Measurements from ENCODE around the gene MAP3K2.
A peak's percentile ranks its signal among the peaks of the same experiment; 100 is the strongest.

The MAP3K2 gene

GRCh38 chr2:127405255-127405610 lies 17.5 kb upstream of the MAP3K2 start:
- no peak for DNase-seq

DNA sequence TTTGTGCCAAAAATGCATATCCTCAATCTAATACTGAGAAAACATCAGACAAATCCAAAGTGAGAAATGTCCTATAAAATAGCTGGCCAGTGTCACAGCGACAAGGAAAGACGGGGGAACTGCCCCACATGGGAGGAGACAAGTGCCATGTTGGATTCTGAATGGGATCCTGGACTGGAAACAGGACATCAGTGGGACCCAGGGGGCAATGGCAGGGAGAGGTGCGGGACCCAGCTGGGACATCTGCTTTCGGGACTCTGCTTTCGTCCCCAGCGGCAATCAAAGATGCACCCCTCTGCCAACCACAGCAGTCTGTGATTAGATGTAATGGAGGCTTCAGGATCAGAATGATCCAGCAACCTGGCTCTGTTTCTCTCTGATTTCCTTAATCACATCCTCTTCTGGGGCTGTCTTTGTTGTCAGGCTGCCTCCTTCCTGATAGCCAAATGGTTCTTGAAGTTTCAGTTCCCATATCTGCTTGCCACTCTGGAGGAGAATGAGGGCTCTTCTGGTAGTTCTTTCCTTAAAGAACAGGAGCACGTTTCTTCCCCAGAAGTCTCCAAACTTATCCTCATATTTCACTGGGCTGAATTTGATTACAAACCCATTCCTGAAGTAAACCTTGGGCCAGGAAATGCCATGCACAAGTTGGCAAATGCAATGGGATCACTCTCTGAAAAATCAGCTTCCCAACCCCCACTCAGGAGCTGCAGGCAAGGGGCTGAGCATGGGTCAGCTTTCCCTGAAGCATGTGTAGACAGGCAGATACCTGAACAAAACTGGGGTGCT lies 16.9 kb upstream of the MAP3K2 start:
- no peak for DNase-seq

DNA sequence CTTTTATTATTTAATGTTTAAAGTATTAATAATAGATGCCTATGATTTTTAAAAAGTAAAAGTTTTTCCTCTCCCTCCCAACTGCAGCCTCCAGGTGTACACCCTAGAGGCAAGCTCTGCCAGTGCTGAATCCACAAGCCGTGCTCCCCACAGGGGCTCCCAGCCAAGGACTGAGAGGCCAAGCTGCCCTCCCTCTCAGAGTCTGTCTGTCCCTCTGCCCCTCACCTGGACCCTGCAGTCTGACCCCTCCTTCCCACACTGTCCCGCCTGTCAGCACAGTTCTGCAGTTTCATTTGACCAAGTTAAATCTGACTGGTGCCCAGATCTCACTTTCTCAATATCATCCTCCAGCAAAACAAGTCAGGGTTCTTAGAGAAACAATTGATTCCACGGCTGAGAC lies 15.7 kb upstream of the MAP3K2 start:
- no peak for DNase-seq

DNA sequence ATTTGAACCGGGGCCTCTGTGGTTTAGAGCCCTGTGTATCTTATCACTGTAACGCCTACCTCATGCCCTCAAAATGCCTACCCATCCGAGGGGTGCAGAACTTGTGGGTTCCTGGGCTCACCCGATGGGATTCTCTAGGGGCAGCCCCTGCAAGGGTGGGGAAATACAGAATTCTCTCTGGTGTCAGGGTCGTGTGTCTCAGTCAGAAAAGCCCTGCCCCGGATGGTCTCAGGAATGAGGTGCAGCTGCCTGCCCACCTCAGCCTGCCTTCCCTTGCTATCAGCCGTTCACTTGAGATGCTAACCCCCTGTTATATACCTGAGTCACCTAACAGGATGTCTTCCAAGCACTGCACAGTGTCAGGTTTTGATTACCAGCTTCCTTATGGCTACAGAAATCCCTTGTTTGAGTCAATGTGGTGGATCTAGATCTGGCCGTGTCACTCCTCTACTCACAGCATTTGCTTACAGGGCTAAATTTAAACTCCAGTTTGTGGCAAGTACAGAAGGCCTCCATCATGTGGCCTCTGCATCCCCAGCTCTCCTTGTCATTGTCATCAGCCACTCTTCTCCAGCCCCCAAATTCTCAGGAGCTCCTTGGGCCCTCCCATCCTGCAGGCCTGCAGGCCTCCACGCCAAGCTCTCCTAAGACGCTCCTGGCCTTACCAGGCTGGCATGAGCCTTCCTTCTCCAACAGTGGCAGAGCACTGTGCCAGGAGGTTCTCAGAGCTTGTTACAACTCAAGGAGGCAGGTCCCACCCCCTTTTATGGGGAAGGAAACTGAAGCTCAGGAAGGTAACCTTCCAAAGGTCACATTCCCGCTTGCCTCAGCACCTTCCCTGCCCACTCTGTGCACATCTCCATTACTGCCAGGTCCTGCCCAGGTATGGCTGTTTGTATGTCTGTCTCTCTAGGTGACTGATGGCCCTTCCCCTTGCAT lies 14.3 kb upstream of the MAP3K2 start:
- DNase-seq = no peak

- no peak for DNase-seq
These were observed 13.4 kb upstream of the MAP3K2 start for GRCh38 chr2:127400897-127401756.

DNA sequence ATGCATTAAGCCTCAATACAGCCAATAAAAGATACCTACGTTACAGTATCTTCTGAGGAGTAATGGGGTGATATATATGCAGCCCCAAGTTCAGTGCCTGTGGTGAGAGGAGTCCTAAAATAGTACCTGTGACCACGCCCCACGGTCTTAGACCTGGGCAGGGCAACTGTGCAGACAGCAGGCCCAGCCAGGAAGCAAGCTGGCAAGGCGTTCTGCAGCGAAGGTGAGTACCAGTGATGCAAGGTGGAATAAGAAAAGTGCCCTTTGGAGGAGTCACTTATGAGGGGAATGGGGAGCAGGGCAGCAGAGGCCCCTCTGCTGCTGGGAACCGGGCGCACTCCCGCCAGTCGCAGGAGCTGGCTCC lies 12.7 kb upstream of the MAP3K2 start:
- no peak for DNase-seq

DNA sequence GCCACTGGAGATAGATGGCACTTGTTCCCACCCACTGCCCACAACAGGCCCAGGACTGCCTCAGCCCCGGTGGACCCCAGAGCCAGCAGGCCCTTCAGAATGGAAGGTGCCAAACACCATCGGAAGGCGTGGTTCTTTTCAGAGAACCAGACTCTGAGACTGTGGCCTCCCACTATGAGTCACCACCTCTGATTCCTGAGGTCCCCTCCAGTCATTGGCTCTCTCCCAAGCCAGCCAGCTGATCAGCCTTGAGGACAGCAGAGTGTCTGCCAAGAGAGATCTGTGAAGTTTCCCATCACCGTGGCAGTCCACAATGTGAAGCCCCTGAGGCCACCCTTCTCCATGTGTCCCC lies 10.4 kb upstream of the MAP3K2 start:
- peak; percentile 74 for DNase-seq

DNA sequence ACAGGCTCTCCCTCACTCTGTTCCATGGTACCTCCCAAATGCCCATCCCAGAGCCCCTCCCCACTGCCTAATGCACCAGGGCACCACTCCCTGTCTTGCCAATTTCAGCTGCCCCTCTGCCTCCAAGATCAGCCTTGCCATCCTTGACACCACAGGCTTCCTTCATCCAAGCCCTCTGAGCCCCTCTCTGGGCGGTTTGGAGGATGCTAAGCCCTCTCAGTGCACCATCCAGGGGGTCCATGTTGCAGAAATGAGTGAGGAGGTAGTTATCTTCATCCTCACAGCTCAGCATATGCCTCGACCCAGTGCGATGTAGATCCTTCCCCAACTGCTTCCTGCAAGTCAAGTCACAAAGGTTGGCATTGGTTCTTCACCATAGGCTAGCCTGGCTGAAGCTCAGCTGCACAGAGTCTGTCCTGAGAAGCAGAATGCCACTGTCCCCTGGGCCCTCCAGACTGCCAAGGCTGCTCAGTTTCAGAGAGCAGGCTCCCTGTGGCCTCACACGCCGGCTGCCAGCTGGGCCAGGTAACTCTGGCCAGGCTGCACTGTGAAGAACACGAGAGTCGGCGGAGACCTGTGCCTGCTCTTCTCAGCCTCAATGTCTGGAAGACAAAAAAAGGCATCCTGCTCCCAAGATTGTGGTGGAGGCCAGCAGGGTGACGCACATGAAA lies 9.9 kb upstream of the MAP3K2 start:
- no peak for DNase-seq

DNA sequence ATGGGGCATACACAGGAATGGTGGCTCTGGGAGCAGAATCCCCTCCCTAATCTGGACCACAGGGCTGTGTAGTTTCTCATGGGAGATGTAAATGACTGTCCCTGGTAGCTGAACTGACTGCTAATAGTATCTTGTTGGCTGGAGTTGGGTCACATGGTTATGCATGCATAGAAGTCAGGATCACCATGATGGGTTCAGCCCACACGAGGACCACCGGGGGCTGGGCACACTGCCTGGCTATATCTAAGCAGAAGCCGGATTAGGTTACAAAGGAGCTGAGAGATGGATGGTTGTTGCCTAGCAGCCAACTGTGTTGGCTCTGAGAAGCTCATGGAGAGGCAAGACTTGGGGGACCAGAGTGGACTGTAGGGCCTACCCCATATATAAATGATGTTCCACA lies 6.7 kb upstream of the MAP3K2 start:
- no peak for DNase-seq

DNA sequence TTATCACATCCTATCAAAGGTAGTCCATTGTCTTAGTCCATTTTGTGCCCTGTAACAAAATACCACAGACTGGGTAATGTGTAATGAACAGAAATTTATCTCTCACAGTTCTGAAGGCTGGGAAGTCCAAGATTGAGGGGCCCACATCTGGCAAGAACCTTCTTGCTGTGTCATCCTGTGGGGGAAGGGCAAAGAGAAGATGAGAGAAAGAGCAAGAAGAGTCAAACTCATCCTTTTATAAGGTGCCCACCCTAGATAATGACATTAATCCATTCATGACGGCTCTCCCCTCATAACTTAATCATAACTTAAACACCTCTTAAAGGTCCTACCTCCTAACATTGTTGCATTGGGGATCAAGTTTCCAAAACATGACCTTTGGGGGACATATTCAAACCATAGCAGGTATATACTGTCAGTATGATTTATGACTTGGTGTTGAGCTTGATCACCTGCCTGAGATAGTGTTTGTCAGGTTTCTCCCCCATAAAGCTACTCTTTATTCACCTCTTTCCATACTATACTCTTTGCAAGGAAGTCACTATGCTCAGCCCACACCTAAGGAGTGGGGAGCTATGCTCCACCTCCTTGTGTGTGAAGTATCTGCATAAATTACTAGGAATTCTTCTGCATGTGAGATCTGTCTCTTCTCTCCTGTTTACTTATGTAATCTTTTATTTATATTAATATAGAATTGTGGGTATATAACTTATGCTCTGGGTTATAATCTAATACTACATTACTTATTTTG lies 5.2 kb upstream of the MAP3K2 start:
- no peak for DNase-seq

GRCh38 chr2:127392133-127392827 lies 4.5 kb upstream of the MAP3K2 start:
- DNase-seq = no peak

DNA sequence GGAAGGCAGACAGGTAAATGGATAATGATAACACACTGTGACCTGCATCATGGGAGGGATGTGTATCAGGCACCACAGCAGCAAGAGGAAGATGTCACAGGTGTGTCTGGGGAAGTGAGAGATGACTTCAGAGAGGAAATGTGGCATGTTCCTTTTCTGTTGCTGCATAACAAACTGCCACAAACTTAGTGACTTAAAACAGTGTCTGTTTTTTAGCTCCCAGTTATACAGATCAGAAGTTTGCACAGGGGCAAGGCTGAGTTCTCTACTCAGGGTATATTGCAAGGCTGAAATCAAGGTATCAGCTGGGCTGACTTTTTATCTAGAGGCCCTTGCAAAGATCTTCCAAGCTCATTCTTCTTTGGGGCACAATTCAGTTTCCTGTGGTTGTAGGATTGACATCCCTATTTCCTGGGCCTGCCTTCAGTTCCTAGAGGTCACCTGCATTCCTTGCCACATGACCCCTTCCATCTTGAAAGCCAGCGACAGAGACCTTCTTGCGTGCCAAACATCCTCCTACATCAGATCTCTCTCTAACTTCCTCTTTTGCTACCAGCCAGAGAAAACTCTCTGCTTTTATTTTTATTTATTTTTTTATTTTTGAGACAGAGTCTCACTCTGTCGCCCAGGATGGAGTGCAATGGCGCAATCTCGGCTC lies 2.1 kb upstream of the MAP3K2 start:
- no peak for DNase-seq

- no peak for DNase-seq
These were observed 819 bp upstream of the MAP3K2 start for GRCh38 chr2:127388423-127389164.

DNA sequence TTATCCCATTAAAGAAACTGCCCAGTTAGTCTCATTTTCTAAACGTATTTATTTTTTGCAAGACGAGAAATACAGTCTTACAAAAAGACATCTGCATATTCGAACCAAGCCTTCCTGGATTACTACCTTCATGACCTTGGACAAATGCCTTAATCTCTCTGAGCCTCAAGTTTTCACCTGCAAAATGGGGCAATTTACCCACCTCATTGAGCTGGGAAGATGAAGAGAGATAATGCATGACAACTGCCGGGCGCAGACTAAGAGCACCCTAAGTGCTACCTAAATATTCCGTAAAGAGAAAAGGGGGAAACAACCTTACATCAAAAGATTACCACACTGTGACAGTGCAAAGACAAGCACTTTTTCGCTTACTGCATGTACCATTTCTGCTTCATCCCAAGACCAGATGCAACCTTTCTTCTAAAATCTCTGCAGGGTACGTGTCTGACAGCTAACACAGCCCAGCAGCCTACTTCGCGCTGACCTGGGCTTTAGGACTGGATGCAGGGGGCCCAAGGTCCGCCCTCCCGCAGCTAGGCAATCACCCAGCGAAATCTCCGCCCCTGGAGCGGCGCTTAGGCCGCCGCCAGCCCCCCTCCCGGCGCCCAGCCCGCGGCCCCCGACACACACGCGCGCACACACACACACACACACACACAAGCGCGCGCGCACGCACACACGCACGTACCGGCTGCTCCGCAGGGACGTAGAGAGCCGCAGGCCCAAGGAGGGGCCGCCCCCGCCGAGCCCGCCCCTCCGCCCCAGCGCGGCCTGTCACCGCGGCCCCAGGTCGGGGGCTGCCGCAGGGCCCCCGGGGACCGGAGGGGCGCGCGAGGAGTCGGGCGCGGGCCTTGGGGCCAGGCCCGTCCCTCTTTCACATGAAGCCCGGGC lies 766 bp downstream of the MAP3K2 start:
- peak; percentile 36 for DNase-seq

DNA sequence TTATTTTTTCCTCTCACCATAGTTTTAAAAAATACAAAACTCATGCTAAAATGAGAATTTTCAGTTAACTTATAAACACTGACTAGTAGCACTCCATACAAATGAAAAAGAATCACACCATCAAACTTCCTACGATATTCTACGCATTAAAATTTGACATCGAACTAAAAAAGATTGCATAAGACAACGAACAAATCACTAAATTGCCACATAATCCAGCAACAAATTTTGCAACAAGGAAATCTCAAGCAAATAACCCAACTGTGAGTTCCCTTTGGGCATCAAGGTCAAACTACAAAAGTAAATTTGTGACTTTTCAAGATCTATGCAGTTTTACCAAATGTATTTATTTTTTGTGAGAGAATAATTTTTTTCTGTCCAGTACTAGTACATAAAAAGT lies 1.5 kb downstream of the MAP3K2 start:
- DNase-seq = no peak

- no peak for DNase-seq
These were observed 3.2 kb downstream of the MAP3K2 start for GRCh38 chr2:127384529-127384928.

DNA sequence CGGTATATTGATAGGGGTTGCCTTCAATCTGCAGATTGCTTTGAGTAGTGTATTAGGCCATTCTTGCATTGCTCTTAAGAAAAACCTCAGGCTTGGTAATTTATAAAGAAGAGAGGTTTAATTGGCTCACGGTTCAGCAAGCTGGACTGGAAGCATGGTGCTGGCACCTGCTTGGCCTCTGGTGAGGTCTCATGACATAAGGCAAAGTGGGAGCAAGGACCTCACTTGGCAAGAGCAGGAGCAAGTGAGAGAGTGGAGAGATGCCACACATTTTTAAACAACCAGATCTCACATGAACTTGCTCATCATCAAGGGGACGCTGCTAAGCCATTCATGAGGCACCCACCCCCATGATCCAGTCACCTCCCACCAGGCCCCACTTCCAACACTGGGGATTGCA lies 4.9 kb downstream of the MAP3K2 start:
- no peak for DNase-seq

GRCh38 chr2:127381762-127382161 lies 6.0 kb downstream of the MAP3K2 start:
- no peak for DNase-seq
